Panc1 (cell line): ENCODE data around the gene SYNDIG1L. TPM values are rescaled to one million over a fixed set of nuclear protein-coding genes. Genes with fewer than 3 reads are reported as not detected.

Experiments used
- ATAC-seq: fragments of 200-7000 bp; cut with Tn5 transposase; 2 replicates; pipeline ENCODE4 v1.9.1; 2020; ENCODE audit warnings: mild to moderate bottlenecking, moderate library complexity
- BruUV-seq: library from RNA; stranded (reverse); fragments of 400-500 nt; replicated peaks from 2 replicates; lab custom pipeline; 2021; lab: Mats Ljungman, UMichigan
- CTCF ChIA-PET: fragments of 300-600 bp; sonication (Branson Sonifier 250); formaldehyde crosslinking; loops from one replicate; lab custom pipeline; 2022; ENCODE audit warnings: antibody characterized with exemption; lab: Charles Lee
- POLR2A ChIA-PET: fragments of 300-600 bp; sonication (Branson Sonifier 250); formaldehyde crosslinking; loops from one replicate; lab custom pipeline; 2022; ENCODE audit warnings: antibody characterized with exemption; lab: Charles Lee
- DNase-seq: peaks from one replicate; pipeline ENCODE4 v3.0.0-alpha.2; 2010; ENCODE audit warnings: low read depth, low spot score
- H3K27ac ChIP-seq: 2 replicates; pipeline ENCODE4 v1.5.1; 2011; ENCODE audit warnings: mild to moderate bottlenecking, low read length, inconsistent platforms
- H3K27me3 ChIP-seq: fragments of 200-500 bp; sonication (Bioruptor generic); 2 replicates; pipeline ENCODE4 v1.6.0; 2014; ENCODE audit warnings: low read length, inconsistent platforms; ENCODE audit not compliant: control insufficient read depth, insufficient read depth
- H3K36me3 ChIP-seq: fragments of 200-500 bp; sonication (Bioruptor generic); 2 replicates; pipeline ENCODE4 v1.5.1; 2014; ENCODE audit warnings: inconsistent platforms, mild to moderate bottlenecking, low read length, moderate library complexity; ENCODE audit not compliant: control insufficient read depth, insufficient read depth
- H3K4me1 ChIP-seq: 2 replicates; pipeline ENCODE4 v1.5.1; 2011; ENCODE audit warnings: inconsistent platforms, mild to moderate bottlenecking, low read length, moderate library complexity; ENCODE audit not compliant: control insufficient read depth, insufficient read depth
- H3K4me3 ChIP-seq, 2 experiments: 2 replicates each; pipeline ENCODE4 v1.5.1; 2011 to 2012; ENCODE audit warnings: low read depth in 2 of 2, low read length in 2 of 2, mild to moderate bottlenecking in 2 of 2, inconsistent platforms in 1 of 2, moderate library complexity in 1 of 2
- H3K9me3 ChIP-seq: fragments of 200-500 bp; sonication (Bioruptor generic); 2 replicates; pipeline ENCODE4 v1.5.1; 2014; ENCODE audit warnings: low read depth, mild to moderate bottlenecking, inconsistent platforms, low read length, moderate library complexity; ENCODE audit not compliant: control insufficient read depth, insufficient read depth
- POLR2AphosphoS5 ChIP-seq: IDR thresholded peaks from 2 replicates; pipeline ENCODE4 v1.6.1; 2012; ENCODE audit warnings: mild to moderate bottlenecking, low read depth, low read length, moderate library complexity
- SIN3A ChIP-seq: IDR thresholded peaks from 2 replicates; pipeline ENCODE4 v1.6.1; 2012; ENCODE audit warnings: low read depth, mild to moderate bottlenecking, low read length, moderate library complexity, borderline replicate concordance; ENCODE audit not compliant: insufficient read depth
- TCF7L2 ChIP-seq: IDR thresholded peaks from 2 replicates; pipeline ENCODE4 v1.6.1; 2011; ENCODE audit warnings: mild to moderate bottlenecking, low read depth, low read length, inconsistent platforms
- in situ Hi-C: cut with HindIII; loops from 2 replicates; pipeline ENCODE4 v1.10.0; 2016; ENCODE audit warnings: low sequenced_read_pairs, low pct_unique_long_range_greater_than_20kb
- intact Hi-C: fragments of 100-400 bp; cut with micrococcal nuclease; formaldehyde crosslinking; loops from one replicate; pipeline ENCODE4 v1.10.0; 2022; ENCODE audit not compliant: unreplicated experiment
- total RNA-seq: library from RNA; stranded (reverse); gene quantifications from one replicate; pipeline ENCODE4 v1.2.1, GENCODE V29; 2021; ENCODE audit not compliant: unreplicated experiment
- TF ChIP-seq, protein P1 (sequence below): fragments of 450-650 bp; IDR thresholded peaks from 2 replicates; pipeline ENCODE4 v1.5.1; 2017; ENCODE audit warnings: mild to moderate bottlenecking
- TF ChIP-seq, protein P2 (sequence below), 2 experiments: IDR thresholded peaks; 2 replicates each; pipeline ENCODE4 v1.6.1; 2011 to 2012; ENCODE audit warnings: low read depth in 2 of 2, control low read depth in 1 of 2, low read length in 1 of 2, mild to moderate bottlenecking in 1 of 2, moderate library complexity in 1 of 2; ENCODE audit not compliant: insufficient read depth in 1 of 2

Gene SYNDIG1L
- total RNA-seq, 1 experiment from 2014 or later = not detected

DNA sequence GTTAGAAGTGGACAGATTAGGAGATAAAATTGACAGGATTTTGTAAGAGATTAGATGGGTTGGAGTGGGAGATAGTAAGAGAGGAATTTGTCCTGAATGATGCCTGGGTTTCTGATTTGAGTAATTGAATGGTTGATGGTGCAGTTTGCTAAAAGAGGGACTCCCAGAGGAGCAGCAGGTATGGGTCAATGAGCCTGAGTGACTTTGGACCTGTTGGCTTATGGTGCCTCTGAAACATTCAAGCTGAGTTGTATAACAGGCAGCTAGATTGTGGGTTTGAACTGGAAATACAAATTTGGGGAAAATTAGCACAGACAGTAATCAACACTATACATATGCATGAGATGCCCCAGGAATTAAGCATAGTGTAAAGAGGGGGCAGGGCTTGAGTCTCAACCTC, 16.7 kb upstream of the SYNDIG1L start:
- DNase-seq = no peak
- intact Hi-C loops (no loop called here), in situ Hi-C loops (no loop called here)
- ChIA-PET POLR2A (no interaction called here), CTCF (no interaction called here)
- H3K27me3 ChIP-seq = peaks cover 6% of the 10 kb centered on the region
- no peak overlapping the region for H3K4me3 ChIP-seq
- no TSS peak for BruUV-seq
- H3K9me3 ChIP-seq = no peaks in the 10 kb centered on the region
- no peaks in the 10 kb centered on the region for H3K4me1 ChIP-seq
- ATAC-seq = no peak
- H3K27ac ChIP-seq = no peak overlapping the region
- H3K36me3 ChIP-seq = no peaks in the 10 kb centered on the region
- no peak for TF ChIP-seq TCF7L2
- TF ChIP-seq, protein P1, sequence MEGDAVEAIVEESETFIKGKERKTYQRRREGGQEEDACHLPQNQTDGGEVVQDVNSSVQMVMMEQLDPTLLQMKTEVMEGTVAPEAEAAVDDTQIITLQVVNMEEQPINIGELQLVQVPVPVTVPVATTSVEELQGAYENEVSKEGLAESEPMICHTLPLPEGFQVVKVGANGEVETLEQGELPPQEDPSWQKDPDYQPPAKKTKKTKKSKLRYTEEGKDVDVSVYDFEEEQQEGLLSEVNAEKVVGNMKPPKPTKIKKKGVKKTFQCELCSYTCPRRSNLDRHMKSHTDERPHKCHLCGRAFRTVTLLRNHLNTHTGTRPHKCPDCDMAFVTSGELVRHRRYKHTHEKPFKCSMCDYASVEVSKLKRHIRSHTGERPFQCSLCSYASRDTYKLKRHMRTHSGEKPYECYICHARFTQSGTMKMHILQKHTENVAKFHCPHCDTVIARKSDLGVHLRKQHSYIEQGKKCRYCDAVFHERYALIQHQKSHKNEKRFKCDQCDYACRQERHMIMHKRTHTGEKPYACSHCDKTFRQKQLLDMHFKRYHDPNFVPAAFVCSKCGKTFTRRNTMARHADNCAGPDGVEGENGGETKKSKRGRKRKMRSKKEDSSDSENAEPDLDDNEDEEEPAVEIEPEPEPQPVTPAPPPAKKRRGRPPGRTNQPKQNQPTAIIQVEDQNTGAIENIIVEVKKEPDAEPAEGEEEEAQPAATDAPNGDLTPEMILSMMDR = no peak
- no peak for TF ChIP-seq SIN3A
- TF ChIP-seq, protein P2, sequence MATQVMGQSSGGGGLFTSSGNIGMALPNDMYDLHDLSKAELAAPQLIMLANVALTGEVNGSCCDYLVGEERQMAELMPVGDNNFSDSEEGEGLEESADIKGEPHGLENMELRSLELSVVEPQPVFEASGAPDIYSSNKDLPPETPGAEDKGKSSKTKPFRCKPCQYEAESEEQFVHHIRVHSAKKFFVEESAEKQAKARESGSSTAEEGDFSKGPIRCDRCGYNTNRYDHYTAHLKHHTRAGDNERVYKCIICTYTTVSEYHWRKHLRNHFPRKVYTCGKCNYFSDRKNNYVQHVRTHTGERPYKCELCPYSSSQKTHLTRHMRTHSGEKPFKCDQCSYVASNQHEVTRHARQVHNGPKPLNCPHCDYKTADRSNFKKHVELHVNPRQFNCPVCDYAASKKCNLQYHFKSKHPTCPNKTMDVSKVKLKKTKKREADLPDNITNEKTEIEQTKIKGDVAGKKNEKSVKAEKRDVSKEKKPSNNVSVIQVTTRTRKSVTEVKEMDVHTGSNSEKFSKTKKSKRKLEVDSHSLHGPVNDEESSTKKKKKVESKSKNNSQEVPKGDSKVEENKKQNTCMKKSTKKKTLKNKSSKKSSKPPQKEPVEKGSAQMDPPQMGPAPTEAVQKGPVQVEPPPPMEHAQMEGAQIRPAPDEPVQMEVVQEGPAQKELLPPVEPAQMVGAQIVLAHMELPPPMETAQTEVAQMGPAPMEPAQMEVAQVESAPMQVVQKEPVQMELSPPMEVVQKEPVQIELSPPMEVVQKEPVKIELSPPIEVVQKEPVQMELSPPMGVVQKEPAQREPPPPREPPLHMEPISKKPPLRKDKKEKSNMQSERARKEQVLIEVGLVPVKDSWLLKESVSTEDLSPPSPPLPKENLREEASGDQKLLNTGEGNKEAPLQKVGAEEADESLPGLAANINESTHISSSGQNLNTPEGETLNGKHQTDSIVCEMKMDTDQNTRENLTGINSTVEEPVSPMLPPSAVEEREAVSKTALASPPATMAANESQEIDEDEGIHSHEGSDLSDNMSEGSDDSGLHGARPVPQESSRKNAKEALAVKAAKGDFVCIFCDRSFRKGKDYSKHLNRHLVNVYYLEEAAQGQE (IDR thresholded peaks at IDR 0.05; ENCODE audit: insufficient read depth in 1 of 2, low read depth in 2 of 2, low read length in 1 of 2) = no peak
- TF ChIP-seq POLR2AphosphoS5 = no peak

DNA sequence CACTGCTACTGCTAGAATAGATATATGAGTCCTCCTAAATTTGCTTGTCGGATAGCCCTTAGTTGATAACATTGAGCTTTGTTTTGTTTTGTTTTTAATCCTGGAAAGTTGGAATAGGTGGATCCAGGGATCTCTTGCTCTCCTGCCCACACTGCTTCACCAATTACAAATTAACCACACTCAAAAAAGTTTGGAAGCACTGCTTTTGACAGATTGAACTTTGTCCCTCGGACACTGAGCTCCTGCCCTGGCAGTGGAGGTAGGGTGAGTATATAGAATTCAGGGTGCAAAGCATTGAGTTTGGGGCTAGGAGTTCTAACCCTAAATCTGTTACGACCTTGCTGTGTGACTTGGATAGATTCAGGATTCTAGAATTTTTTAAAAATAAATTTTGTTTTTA, 15.1 kb upstream of the SYNDIG1L start:
- no peak for DNase-seq
- ATAC-seq = no peak
- no TSS peak for BruUV-seq
- Histone ChIP-seq H3K27ac (no peak overlapping the region), H3K9me3 (no peaks in the 10 kb centered on the region), H3K27me3 (peaks cover 6% of the 10 kb centered on the region), H3K36me3 (no peaks in the 10 kb centered on the region), H3K4me1 (no peaks in the 10 kb centered on the region), H3K4me3 (no peak overlapping the region)
- TF ChIP-seq, protein P2 (IDR thresholded peaks at IDR 0.05; ENCODE audit: insufficient read depth in 1 of 2, low read depth in 2 of 2, low read length in 1 of 2) = no peak
- TF ChIP-seq TCF7L2 (no peak), SIN3A (no peak), POLR2AphosphoS5 (no peak)
- TF ChIP-seq, protein P1 = no peak
- ChIA-PET CTCF (no interaction called here), POLR2A (no interaction called here)
- in situ Hi-C loops (no loop called here), intact Hi-C loops (no loop called here)
